T-cell (primary cell): ENCODE data around the gene HSPA1A. TPM values are rescaled to one million over a fixed set of nuclear protein-coding genes. Genes with fewer than 3 reads are reported as not detected.

Experiments used
- ATAC-seq, 4 experiments: fragments of 200-7000 bp in 3 of 4; fragments of 150-1000 bp in 1 of 4; cut with Tn5 transposase; replicated peaks in 1 of 4; 1 replicate in 3 of 4; 2 replicates in 1 of 4; pipeline ENCODE4 v1.10.0; 2021; ENCODE audit warnings: moderate library complexity in 3 of 4, mild to moderate bottlenecking in 2 of 4, moderate number of reproducible peaks in 1 of 4
- CTCF ChIA-PET, 2 donors: fragments of 300-600 bp; sonication (Branson Sonifier 250); formaldehyde crosslinking; loops; one replicate each; lab custom pipeline; 2022; ENCODE audit warnings: antibody characterized with exemption in 2 of 2; lab: Charles Lee
- POLR2A ChIA-PET, 2 donors: fragments of 300-600 bp; sonication (Branson Sonifier 250); formaldehyde crosslinking; loops; one replicate each; lab custom pipeline; 2022; ENCODE audit warnings: antibody characterized with exemption in 2 of 2; lab: Charles Lee
- DNase-seq, 35 experiments: peaks; one replicate each; pipeline versions ENCODE4 v3.0.0 to v3.0.0-alpha.2; 2013 to 2023
- H3K27ac ChIP-seq: one replicate; pipeline ENCODE4 v1.5.1; 2013; ENCODE audit warnings: low read length
- H3K27me3 ChIP-seq, 2 experiments: replicated peaks in 1 of 2; 1 replicate in 1 of 2; 2 replicates in 1 of 2; pipeline versions ENCODE4 v1.6.1 to v1.7.0; 2013; ENCODE audit warnings: low read length in 1 of 2, mixed read lengths in 1 of 2; ENCODE audit not compliant: control insufficient read depth in 2 of 2, insufficient read depth in 2 of 2; ENCODE audit errors: extremely low read depth in 1 of 2
- H3K36me3 ChIP-seq, 2 donors: 1 replicate in 1 of 2; 2 replicates in 1 of 2; pipeline versions ENCODE4 v1.6.1 to v1.7.0; 2013; ENCODE audit warnings: low read length in 1 of 2; ENCODE audit not compliant: control insufficient read depth in 2 of 2, insufficient read depth in 1 of 2; ENCODE audit errors: extremely low read depth in 1 of 2
- H3K4me1 ChIP-seq, 2 experiments: 1 replicate in 1 of 2; 2 replicates in 1 of 2; pipeline versions ENCODE4 v1.6.1 to v1.7.0; 2013; ENCODE audit warnings: low read length in 2 of 2, mixed read lengths in 1 of 2; ENCODE audit not compliant: insufficient read depth in 2 of 2, control insufficient read depth in 1 of 2; ENCODE audit errors: extremely low read depth in 1 of 2
- H3K4me3 ChIP-seq, 2 donors: 1 replicate in 1 of 2; 2 replicates in 1 of 2; pipeline versions ENCODE4 v1.5.1 to v1.7.0; 2013; ENCODE audit warnings: mild to moderate bottlenecking in 2 of 2, low read length in 1 of 2, moderate library complexity in 1 of 2; ENCODE audit not compliant: control insufficient read depth in 1 of 2; ENCODE audit errors: extremely low read depth in 1 of 2
- H3K9me3 ChIP-seq: 2 replicates; pipeline ENCODE4 v1.7.0; 2013
- H3K27ac Mint-ChIP-seq, 2 donors: one replicate each; pipeline ENCODE4 v1.8.0; 2020 to 2021; ENCODE audit warnings: mild to moderate bottlenecking in 2 of 2, mixed read lengths in 2 of 2
- H3K27me3 Mint-ChIP-seq, 2 donors: one replicate each; pipeline ENCODE4 v1.8.0; 2021 to 2022; ENCODE audit warnings: mixed read lengths in 2 of 2
- H3K36me3 Mint-ChIP-seq: one replicate; pipeline ENCODE4 v1.8.0; 2021; ENCODE audit warnings: mixed read lengths
- H3K4me1 Mint-ChIP-seq, 3 donors: one replicate each; pipeline ENCODE4 v1.8.0; 2020 to 2022; ENCODE audit warnings: mixed read lengths in 3 of 3, mild to moderate bottlenecking in 1 of 3
- H3K4me3 Mint-ChIP-seq, 3 donors: one replicate each; pipeline ENCODE4 v1.8.0; 2020 to 2022; ENCODE audit warnings: mild to moderate bottlenecking in 3 of 3, mixed read lengths in 3 of 3, moderate library complexity in 3 of 3
- H3K9me3 Mint-ChIP-seq, 3 donors: one replicate each; pipeline ENCODE4 v1.8.0; 2020 to 2022; ENCODE audit warnings: mixed read lengths in 3 of 3
- WGBS: methylation state at CpG from one replicate; pipeline ENCODE4 v1.1.5; 2013; ENCODE audit warnings: missing lambda C conversion rate; ENCODE audit not compliant: insufficient coverage; 5-methylcytosine and 5-hydroxymethylcytosine counted together
- total RNA-seq, 35 experiments: library from RNA in 6 of 35; stranded (reverse) in 6 of 35; fragments of 120-200 nt in 1 of 35; gene quantifications; one replicate each; pipeline versions ENCODE4 v1.2.1 to v1.2.4 and lab custom pipeline; 2013 to 2026

HSPA1A gene
- total RNA-seq, 5 donors from 2014 or later (not counting 1 experiment from before 2014, with no cell fraction given), result 8.8 to 117 (median 77.9) TPM

GRCh38 chr6:31776989-31777666 is 38.2 kb upstream of the HSPA1A start, which contains the start of gene VWA7:
Gene VWA7, minus strand, starts transcription at chr6:31777328. Its CDS starts 549 bp downstream, at chr6:31776779.
- H3K4me1 ChIP-seq, result peaks cover 8 to 54% of the 10 kb centered on the region in 2 experiments
- CTCF ChIA-PET, result interaction anchor here in 1 of 2 donors (0.6 to 0.7 kb wide), 2 partner anchors 53 to 80 kb away, joined by 3 to 4 read pairs; no protein-coding TSS in a partner anchor
- H3K4me3 ChIP-seq, result no peak within 1 kb of the TSS
- H3K36me3 ChIP-seq, result peaks cover 20 to 34% of the 10 kb centered on the region in 2 donors
- H3K27me3 ChIP-seq, result no peaks in the 10 kb centered on the region
- Mint-ChIP-seq H3K27me3 (no peaks in the 10 kb centered on the region), H3K36me3 (peaks cover 13% of the 10 kb centered on the region), H3K4me1 (peaks cover 31 to 41% (median 32%) of the 10 kb centered on the region in 3 donors), H3K4me3 (peak within 1 kb of the TSS in 1 of 3 donors; percentile 54), H3K27ac (peak within 1 kb of the TSS; percentile 28 to 61), H3K9me3 (no peaks in the 10 kb centered on the region)
- POLR2A ChIA-PET, result no interaction called here
- H3K9me3 ChIP-seq, result no peaks in the 10 kb centered on the region
- peak within 1 kb of the TSS; percentile 54 for H3K27ac ChIP-seq
- peak in 34 of 35 experiments; percentile 10 to 69 (median 35) for DNase-seq
- peak; percentile 64 to 76 (median 71) for ATAC-seq
- WGBS, result 13% methylated on average over 5 of the region's 15 CpGs

- ATAC-seq, result no peak
- no peaks in the 10 kb centered on the region for H3K9me3 Mint-ChIP-seq
- Histone ChIP-seq H3K9me3 (no peaks in the 10 kb centered on the region), H3K27me3 (no peaks in the 10 kb centered on the region), H3K36me3 (peaks cover 20 to 39% of the 10 kb centered on the region in 2 donors), H3K27ac (peak overlapping the region; percentile 54), H3K4me1 (peaks cover 5 to 49% of the 10 kb centered on the region in 2 experiments), H3K4me3 (no peak overlapping the region)
- DNase-seq, result no peak
- peaks cover 15% of the 10 kb centered on the region for H3K36me3 Mint-ChIP-seq
- no peak overlapping the region for H3K4me3 Mint-ChIP-seq
- CTCF ChIA-PET, result interaction anchor here in 1 of 2 donors (0.6 to 0.7 kb wide), 3 partner anchors 52 to 87 kb away, joined by 3 to 4 read pairs (median 3); no protein-coding TSS in a partner anchor
- peaks cover 28 to 37% (median 29%) of the 10 kb centered on the region in 3 donors for H3K4me1 Mint-ChIP-seq
- peak overlapping the region in 1 of 2 donors; percentile 28 for H3K27ac Mint-ChIP-seq
- H3K27me3 Mint-ChIP-seq, result no peaks in the 10 kb centered on the region
- WGBS, result 100% methylated on average over 3 of the region's 5 CpGs
- POLR2A ChIA-PET, result no interaction called here
Observed at GRCh38 chr6:31777667-31778050, 37.7 kb upstream of the HSPA1A start.

GRCh38 chr6:31778193-31778592 is 37.1 kb upstream of the HSPA1A start:
- Mint-ChIP-seq H3K27ac (no peak overlapping the region), H3K9me3 (no peaks in the 10 kb centered on the region), H3K27me3 (no peaks in the 10 kb centered on the region), H3K4me3 (no peak overlapping the region), H3K36me3 (peaks cover 19% of the 10 kb centered on the region), H3K4me1 (peaks cover 23 to 32% (median 24%) of the 10 kb centered on the region in 3 donors)
- no peak overlapping the region for H3K4me3 ChIP-seq
- H3K4me1 ChIP-seq, result peaks cover under 1 to 44% of the 10 kb centered on the region in 2 experiments
- CTCF ChIA-PET, result interaction anchor here in 1 of 2 donors (0.6 kb wide), 1 partner anchor 87 kb away, joined by 3 read pairs; no protein-coding TSS in a partner anchor
- no peak overlapping the region for H3K27ac ChIP-seq
- peaks cover 20 to 43% of the 10 kb centered on the region in 2 donors for H3K36me3 ChIP-seq
- DNase-seq, result no peak
- no peak for ATAC-seq
- no peaks in the 10 kb centered on the region for H3K27me3 ChIP-seq
- WGBS, result 87% methylated on average over 5 of the region's 5 CpGs
- POLR2A ChIA-PET, result no interaction called here
- H3K9me3 ChIP-seq, result no peaks in the 10 kb centered on the region

DNA sequence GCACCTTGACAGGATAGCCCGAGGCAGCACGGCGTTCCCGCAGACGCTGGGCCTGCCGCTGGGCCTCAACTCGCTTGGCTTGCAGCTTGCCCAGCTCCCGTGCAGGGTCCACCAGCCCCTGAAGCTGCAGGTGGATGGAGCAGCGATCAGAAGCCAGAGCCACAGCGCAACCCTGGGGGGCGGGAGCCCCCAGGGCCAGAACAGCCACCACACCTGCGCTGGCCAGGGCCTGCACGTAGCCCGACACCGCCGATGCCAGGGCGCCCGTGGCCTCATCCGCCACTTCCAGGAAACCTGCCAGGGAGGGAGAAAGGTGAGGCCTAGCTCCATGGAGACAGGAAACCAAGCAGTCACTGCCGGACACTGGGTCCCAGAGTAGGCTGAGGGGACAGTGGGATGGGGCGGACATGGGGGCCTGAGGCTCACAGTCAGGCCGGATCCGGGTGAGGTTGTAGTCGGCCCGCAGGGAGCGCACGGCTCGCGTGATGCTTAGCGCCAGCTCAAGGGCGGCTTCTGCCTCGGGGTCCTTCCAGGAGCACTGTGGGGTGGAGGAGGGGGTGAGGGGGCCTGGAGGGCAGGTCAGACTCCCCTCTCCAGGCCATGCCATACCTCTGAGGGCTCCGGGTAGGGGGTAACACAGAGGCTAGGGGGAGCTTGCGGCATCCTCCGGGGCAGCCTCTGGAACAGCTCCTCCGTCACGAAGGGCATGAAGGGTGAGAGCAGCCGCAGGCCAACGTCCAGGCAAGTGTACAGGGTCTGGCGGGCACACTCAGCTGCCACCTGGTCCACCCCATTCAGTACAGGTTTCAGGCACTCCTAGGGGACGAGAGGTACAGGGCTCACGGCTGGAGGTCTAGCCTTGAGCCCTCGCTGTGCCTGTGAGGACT is 36.1 kb upstream of the HSPA1A start:
- WGBS, result 98% methylated on average over 32 of the region's 43 CpGs
- Histone ChIP-seq H3K4me1 (peaks cover 0 to 33% of the 10 kb centered on the region in 2 experiments), H3K4me3 (no peak overlapping the region), H3K27ac (no peak overlapping the region), H3K9me3 (no peaks in the 10 kb centered on the region), H3K36me3 (peaks cover 20 to 49% of the 10 kb centered on the region in 2 donors), H3K27me3 (peaks cover 0 to 2% of the 10 kb centered on the region in 2 experiments)
- Mint-ChIP-seq H3K36me3 (peaks cover 23% of the 10 kb centered on the region), H3K27ac (no peak overlapping the region), H3K4me3 (no peak overlapping the region), H3K9me3 (no peaks in the 10 kb centered on the region), H3K4me1 (peaks cover 23 to 28% (median 24%) of the 10 kb centered on the region in 3 donors), H3K27me3 (no peaks in the 10 kb centered on the region)
- no peak for DNase-seq
- ChIA-PET POLR2A (no interaction called here), CTCF (no interaction called here)
- no peak for ATAC-seq

- H3K36me3 ChIP-seq, result peaks cover 20 to 56% of the 10 kb centered on the region in 2 donors
- DNase-seq (no peak), ATAC-seq (no peak)
- H3K9me3 Mint-ChIP-seq, result no peaks in the 10 kb centered on the region
- no peaks in the 10 kb centered on the region for H3K9me3 ChIP-seq
- peaks cover 23 to 28% (median 24%) of the 10 kb centered on the region in 3 donors for H3K4me1 Mint-ChIP-seq
- no peak overlapping the region for H3K27ac Mint-ChIP-seq
- no peak overlapping the region for H3K4me3 Mint-ChIP-seq
- peaks cover 0 to 3% of the 10 kb centered on the region in 2 experiments for H3K27me3 ChIP-seq
- H3K4me3 ChIP-seq, result no peak overlapping the region
- ChIA-PET CTCF (no interaction called here), POLR2A (no interaction called here)
- peaks cover 0 to 31% of the 10 kb centered on the region in 2 experiments for H3K4me1 ChIP-seq
- WGBS, result over 99% methylated on average over 9 of the region's 10 CpGs
- H3K27ac ChIP-seq, result no peak overlapping the region
- peaks cover 30% of the 10 kb centered on the region for H3K36me3 Mint-ChIP-seq
- H3K27me3 Mint-ChIP-seq, result no peaks in the 10 kb centered on the region
Observed at GRCh38 chr6:31779908-31780307, 35.4 kb upstream of the HSPA1A start.
